RKO (cell line): Measurements from ENCODE around the gene CYTH3.
"Not testable (repeated sequence)": the region's sequence is repeated elsewhere in the genome, so short reads cannot be mapped to it uniquely, and the experiment has no call there.

ENCODE experiments used
- DNase-seq: peaks from one replicate; pipeline ENCODE4 v3.0.0-alpha.2; 2016; ENCODE audit warnings: low spot score

Gene CYTH3

DNA sequence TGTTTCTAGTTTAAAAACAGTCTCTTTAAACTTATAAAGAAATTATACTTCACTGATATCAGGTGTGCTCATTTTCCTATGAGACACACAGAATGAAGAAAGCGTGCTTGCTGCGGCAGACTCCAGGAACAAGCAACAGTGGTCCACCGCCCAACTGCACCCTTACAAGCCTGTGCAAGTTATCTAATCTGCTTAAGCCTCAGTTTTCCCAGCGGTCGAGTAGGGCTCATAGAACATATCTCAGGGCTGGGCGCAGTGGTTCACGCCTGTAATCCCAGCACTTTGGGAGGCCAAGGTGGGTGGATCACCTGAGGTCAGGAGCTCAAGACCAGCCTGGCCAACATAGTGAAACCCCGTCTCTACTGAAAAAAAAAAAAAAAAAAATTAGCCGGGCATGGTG lies 43.1 kb downstream of the CYTH3 start:
- DNase-seq, result not testable (repeated sequence)

DNA sequence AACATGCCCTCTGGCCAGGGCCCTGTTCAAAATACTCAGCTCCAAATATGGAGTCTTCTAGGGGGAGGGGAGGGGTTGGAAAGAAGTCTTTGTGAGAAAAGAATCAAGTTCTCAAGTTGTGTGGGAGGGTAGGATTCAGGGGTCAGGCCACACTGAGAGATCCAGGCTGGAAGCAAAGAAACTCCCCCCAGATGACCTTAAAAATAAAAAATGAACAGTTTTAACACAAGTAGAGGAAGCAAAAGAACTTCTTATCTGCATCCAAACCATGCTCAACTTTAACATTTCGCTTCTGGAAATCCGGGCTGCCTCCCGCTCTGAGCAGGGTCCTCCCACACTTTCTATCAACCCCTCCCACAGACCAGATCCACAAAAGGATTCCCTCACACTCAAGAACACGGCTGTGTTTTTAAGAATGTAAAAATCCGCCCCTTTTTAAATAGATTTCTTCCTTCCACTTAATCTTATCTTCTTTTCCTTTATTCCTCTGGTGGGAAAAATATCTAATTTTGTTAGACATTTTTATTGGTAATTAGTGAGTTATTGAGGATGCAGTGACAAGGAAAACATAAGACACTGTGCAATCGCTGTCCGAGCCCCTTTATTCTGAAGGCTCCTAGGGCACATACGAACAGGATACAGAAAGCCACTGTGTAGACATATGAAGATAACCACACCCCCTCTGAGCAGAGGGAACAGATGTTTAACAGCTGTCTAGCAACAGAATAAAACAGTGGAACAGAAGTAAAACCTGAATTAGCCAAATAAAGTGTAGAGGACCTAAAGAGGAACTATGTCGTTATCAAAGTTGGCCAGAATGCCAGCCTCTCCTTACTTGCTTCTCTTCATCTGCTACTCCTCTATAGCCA lies 43.8 kb downstream of the CYTH3 start:
- DNase-seq, result no peak

DNA sequence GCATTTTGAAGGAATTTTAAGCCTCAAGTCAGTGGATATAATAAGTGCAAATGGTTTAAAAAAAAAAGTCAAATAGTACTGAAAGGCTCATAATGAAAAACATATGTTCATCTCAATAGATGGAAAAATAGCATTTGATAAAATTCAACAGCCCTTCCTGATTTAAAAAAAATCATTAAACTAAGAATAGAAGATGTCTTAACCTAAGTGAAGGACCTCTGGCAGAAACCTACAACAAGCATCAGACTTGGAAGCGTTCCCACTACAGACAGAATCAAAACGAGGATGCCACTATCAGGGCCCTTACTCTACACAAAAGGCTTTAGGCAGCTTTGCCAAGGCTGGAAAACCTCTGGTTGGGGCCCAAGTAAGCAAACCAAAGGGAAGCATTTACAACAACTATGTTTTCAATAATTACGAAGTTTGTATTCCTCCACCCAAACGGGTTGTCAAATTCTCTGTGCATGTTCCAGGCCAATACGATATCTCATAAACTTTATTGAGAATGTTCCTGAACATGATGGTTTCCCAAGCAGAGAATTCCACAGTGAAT lies 45.1 kb downstream of the CYTH3 start:
- no peak for DNase-seq

- DNase-seq, result no peak
These were observed 46.1 kb downstream of the CYTH3 start for GRCh38 chr7:6226194-6226799.

- not testable (repeated sequence) for DNase-seq
These were observed 49.0 kb downstream of the CYTH3 start for GRCh38 chr7:6223411-6223810.

GRCh38 chr7:6223010-6223409 lies 49.4 kb downstream of the CYTH3 start:
- DNase-seq, result not testable (repeated sequence)

DNA sequence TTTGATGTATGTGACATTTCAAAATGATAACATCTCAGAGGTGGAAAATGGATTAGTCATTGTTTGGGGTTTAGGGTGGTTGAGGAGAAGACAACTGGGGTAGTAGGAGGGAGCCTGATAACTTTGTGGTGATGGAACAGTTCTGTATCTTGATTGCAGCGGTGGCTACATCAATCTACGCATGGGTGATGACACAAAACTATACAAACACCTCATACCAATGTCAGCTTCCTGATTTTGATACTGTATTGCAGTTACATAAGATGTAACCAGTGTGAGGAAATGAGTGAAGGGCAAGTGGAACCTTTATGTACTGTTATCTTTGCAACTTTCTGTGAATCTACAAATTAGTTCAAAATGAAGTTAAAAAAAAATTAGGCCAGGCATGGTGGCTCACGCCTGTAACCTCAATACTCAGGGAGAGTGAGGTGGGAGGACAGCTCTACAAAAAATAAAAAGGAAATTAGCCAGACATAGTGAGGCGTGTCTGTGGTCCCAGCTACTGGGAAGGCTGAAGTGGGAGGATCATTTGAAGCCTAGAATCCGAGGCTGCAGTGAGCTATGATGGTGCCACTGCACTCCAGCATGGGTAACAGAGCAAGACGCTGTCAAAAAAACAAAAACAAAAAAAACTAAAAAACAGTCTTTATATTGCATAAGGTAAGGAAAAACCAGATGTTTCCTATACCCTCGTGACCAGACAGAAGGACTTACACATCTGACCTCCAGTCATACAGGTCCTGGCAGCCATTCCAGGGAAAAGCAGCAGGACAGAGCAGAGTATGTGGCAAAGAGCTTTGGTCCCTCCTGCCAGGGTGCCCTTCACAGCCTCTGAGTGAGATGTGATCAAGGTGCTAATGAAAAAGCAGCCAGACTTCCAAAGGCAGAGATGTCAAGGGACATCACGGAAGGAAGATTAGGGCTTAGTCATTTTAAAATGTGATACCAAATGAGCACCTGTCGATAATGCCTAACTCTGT lies 50.8 kb downstream of the CYTH3 start:
- DNase-seq, result no peak

- DNase-seq, result no peak
These were observed 54.1 kb downstream of the CYTH3 start for GRCh38 chr7:6218329-6218728.

- DNase-seq, result no peak
These were observed 60.4 kb downstream of the CYTH3 start for GRCh38 chr7:6212008-6212407.

DNA sequence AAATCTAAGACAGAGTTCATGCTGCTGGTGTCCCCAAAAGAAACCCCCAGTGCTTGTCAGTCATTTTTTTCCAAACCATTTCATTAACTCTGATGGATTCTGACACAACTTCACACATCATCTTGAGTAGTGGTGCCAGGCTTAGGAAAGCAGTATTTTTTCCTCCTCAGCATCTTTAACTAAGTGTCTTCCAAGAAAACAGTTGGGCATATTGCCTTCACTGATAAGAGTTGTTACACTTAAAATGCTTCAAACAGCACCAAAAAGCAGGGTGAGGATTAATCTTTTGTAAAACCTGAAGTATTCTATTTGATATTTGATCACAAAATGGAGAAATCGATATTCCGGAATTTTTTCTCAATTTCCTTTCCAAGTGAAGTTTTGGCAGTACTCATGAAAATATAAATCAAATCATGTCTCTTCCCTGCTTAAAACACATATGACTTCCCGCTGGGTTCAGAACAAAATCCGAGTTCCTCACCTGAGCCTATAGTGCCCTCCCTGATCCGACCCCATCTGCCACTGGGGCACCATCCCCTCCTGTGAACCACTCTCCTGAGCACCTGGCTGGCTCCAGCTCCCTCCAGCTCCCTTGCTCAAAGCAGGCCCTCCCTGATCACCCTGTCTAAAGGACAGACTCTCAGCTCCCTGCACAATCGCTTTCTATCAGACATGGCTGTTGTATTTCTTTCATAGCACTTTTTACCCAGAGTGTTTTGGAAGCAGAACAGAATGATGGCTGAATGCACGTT lies 61.6 kb downstream of the CYTH3 start:
- DNase-seq, result no peak

DNA sequence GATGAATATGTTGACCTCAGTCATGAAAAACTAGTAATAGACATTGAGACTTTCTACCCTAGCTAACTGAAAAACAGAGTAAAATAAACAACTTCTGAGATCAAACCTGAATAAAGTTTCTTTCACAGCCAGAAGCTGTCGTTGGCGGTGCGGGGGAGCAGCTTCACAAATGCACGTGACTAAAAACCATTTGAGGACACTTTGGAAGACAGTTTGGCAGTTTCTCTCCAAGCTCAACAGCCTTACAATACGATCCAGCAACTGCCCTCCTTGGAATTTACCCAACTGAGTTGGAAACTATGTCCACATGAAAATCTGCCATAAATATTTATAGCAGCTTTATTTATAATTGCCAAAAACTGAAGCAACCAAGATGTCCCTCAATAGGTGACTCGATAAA lies 63.1 kb downstream of the CYTH3 start:
- no peak for DNase-seq

GRCh38 chr7:6208573-6209328 lies 63.7 kb downstream of the CYTH3 start:
- DNase-seq, result no peak

GRCh38 chr7:6205971-6206660 lies 66.3 kb downstream of the CYTH3 start:
- no peak for DNase-seq

DNA sequence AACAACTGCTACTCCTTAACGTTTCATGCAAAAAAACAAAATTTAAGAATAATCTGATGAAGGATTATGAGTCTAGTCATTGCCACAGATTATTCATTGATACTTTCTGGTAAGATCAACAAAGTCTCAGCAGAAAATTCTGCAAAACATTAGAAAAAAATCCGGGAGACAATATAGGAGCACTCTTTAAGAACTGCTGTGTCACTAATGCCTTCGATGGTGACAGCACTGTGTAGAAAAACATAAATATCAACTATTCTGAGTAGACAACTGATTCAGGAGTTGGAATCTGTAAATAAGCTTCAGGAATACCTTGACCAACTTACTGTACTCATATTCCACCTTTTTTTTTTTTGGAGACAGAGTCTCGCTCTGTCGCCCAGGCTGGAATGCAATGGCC lies 69.0 kb downstream of the CYTH3 start:
- no peak for DNase-seq

GRCh38 chr7:6202117-6202516 lies 70.3 kb downstream of the CYTH3 start:
- no peak for DNase-seq

DNA sequence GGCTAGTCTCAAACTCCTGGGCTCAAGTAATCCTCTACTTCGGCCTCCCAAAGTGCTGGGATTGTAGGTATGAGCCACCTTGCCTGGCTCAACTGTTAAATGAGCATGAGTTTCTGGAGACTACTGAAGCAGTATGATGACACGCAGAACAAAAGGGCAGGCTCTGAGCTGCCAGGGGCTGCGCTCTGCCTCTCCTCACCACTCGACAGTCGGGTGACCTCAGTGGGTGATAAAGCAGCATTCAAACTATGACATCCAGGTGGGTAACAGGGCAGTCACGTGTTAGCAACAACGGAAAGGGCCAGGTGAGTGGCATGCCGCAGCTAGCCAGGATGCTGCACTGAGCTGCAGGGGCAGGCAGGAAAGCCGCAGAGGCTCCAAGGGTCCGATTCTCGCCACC lies 71.5 kb downstream of the CYTH3 start:
- DNase-seq, result no peak

GRCh38 chr7:6198689-6199595 lies 73.5 kb downstream of the CYTH3 start:
- DNase-seq, result no peak

DNA sequence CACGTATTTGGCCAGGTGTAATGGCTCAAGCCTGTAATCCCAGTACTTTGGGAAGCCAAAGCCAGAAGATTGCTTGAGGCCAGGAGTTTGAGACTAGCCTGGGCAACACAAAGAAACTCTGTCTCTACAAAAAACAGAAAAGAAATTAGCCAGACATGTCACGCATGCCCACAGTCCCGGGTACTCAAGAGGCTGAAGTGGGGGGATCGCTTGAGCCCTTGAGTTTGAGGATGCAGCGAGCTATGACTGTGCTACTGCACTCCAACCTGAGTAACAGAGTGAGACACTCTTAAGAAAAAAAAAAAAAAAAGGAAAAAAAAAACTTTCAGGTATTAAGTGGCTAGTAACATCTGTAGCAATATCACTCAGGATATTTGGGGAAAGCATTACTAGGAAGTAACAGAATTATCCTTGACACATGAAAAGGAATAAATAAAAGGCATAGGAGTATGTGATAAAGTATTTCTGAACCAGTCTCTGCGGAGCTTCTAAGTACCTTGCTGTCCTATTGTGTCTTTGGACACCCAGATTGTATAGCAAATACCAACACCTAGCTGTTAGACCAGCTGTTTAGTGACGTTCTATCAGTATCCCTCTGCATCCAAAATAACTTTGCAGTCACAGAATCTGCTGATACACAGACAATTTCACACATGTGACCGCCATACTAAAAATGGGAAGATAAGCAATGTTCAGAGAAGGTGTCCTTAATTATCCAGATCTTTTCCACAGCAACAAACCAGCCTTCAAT lies 74.4 kb downstream of the CYTH3 start:
- no peak for DNase-seq
